Measurements from ENCODE around the gene RAP1A.

The RAP1A gene

GRCh38 chr1:111576547-111576946 is 43.0 kb upstream of the RAP1A start:
- H2AK5ac ChIP-seq (ENCODE audit: low read length), result no peak overlapping the region
- no peak for DNase-seq
- no peak overlapping the region for H2BK15ac ChIP-seq (replicated peaks; ENCODE audit: low read depth)
- no peak overlapping the region for H3K27ac ChIP-seq (ENCODE audit: low read depth, low read length)
- H3K4me2 ChIP-seq (ENCODE audit: low read length), result no peak overlapping the region
- H3K4ac ChIP-seq (ENCODE audit: low read depth, low read length), result no peak overlapping the region
- H4K5ac ChIP-seq (ENCODE audit: low read length), result no peak overlapping the region
- H2BK5ac ChIP-seq (ENCODE audit: low read length), result no peak overlapping the region
- no peak overlapping the region for H3K9ac ChIP-seq (ENCODE audit: low read length)
- no peak overlapping the region for H3K56ac ChIP-seq (ENCODE audit: low read length)
- WGBS (ENCODE audit: extremely low coverage, insufficient coverage, low lambda C conversion rate), result no CpG with 5 or more reads among the region's 7 CpGs
- no peak overlapping the region for H3K4me3 ChIP-seq (ENCODE audit: low read length)
- no peak overlapping the region for H4K8ac ChIP-seq (ENCODE audit: low read depth, low read length)
- no peaks in the 10 kb centered on the region for H3K36me3 ChIP-seq (ENCODE audit: control insufficient read depth, insufficient read depth, low read length)
- no peaks in the 10 kb centered on the region for H3K27me3 ChIP-seq (ENCODE audit: insufficient read depth, low read length, poor library complexity)
- H3K18ac ChIP-seq (ENCODE audit: low read length), result no peak overlapping the region
- H3K4me1 ChIP-seq (ENCODE audit: control insufficient read depth, low read depth, low read length), result no peaks in the 10 kb centered on the region
- no peaks in the 10 kb centered on the region for H3K79me2 ChIP-seq (ENCODE audit: control insufficient read depth, insufficient read depth, low read length)
- no peak overlapping the region for H3K23ac ChIP-seq (ENCODE audit: low read length)
- H2BK120ac ChIP-seq (ENCODE audit: low read depth, low read length), result no peak overlapping the region
- H3K79me1 ChIP-seq (ENCODE audit: low read length), result no peaks in the 10 kb centered on the region

- H3K56ac ChIP-seq (ENCODE audit: low read length), result no peak overlapping the region
- no CpG with 5 or more reads among the region's 2 CpGs for WGBS (ENCODE audit: extremely low coverage, insufficient coverage, low lambda C conversion rate)
These were observed 41.8 kb upstream of the RAP1A start for GRCh38 chr1:111577814-111578213.

GRCh38 chr1:111581166-111581565 is 38.4 kb upstream of the RAP1A start:
- WGBS (ENCODE audit: extremely low coverage, insufficient coverage, low lambda C conversion rate), result 100% methylated on average over 1 of the region's 2 CpGs
- DNase-seq, result no peak
- Histone ChIP-seq H3K4me3 (ENCODE audit: low read length) (no peak overlapping the region), H4K5ac (ENCODE audit: low read length) (no peak overlapping the region), H2BK5ac (ENCODE audit: low read length) (no peak overlapping the region), H3K4me2 (ENCODE audit: low read length) (no peak overlapping the region), H2AK5ac (ENCODE audit: low read length) (no peak overlapping the region), H3K79me1 (ENCODE audit: low read length) (no peaks in the 10 kb centered on the region), H4K8ac (ENCODE audit: low read depth, low read length) (no peak overlapping the region), H3K79me2 (ENCODE audit: control insufficient read depth, insufficient read depth, low read length) (no peaks in the 10 kb centered on the region), H3K23ac (ENCODE audit: low read length) (no peak overlapping the region), H3K27me3 (ENCODE audit: insufficient read depth, low read length, poor library complexity) (no peaks in the 10 kb centered on the region), H3K9ac (ENCODE audit: low read length) (no peak overlapping the region), H3K18ac (ENCODE audit: low read length) (no peak overlapping the region), H3K27ac (ENCODE audit: low read depth, low read length) (no peak overlapping the region), H3K4me1 (ENCODE audit: control insufficient read depth, low read depth, low read length) (no peaks in the 10 kb centered on the region), H3K4ac (ENCODE audit: low read depth, low read length) (no peak overlapping the region), H3K36me3 (ENCODE audit: control insufficient read depth, insufficient read depth, low read length) (no peaks in the 10 kb centered on the region), H2BK15ac (replicated peaks; ENCODE audit: low read depth) (no peak overlapping the region), H3K56ac (ENCODE audit: low read length) (no peak overlapping the region), H2BK120ac (ENCODE audit: low read depth, low read length) (no peak overlapping the region)

More at GRCh38 chr1:111577814-111578213, 41.8 kb upstream of the RAP1A start:
- no peaks in the 10 kb centered on the region for H3K4me1 ChIP-seq (ENCODE audit: control insufficient read depth, low read depth, low read length)
- no peak overlapping the region for H3K18ac ChIP-seq (ENCODE audit: low read length)
- no peak overlapping the region for H2BK120ac ChIP-seq (ENCODE audit: low read depth, low read length)
- H4K5ac ChIP-seq (ENCODE audit: low read length), result no peak overlapping the region
- DNase-seq, result no peak
- H2BK15ac ChIP-seq (replicated peaks; ENCODE audit: low read depth), result no peak overlapping the region
- H4K8ac ChIP-seq (ENCODE audit: low read depth, low read length), result no peak overlapping the region
- no peak overlapping the region for H3K4me3 ChIP-seq (ENCODE audit: low read length)
- H3K36me3 ChIP-seq (ENCODE audit: control insufficient read depth, insufficient read depth, low read length), result no peaks in the 10 kb centered on the region
- H3K23ac ChIP-seq (ENCODE audit: low read length), result no peak overlapping the region
- H3K4ac ChIP-seq (ENCODE audit: low read depth, low read length), result no peak overlapping the region
- H3K79me2 ChIP-seq (ENCODE audit: control insufficient read depth, insufficient read depth, low read length), result no peaks in the 10 kb centered on the region
- H2AK5ac ChIP-seq (ENCODE audit: low read length), result no peak overlapping the region
- H3K4me2 ChIP-seq (ENCODE audit: low read length), result no peak overlapping the region
- H3K27me3 ChIP-seq (ENCODE audit: insufficient read depth, low read length, poor library complexity), result no peaks in the 10 kb centered on the region
- no peak overlapping the region for H2BK5ac ChIP-seq (ENCODE audit: low read length)
- H3K79me1 ChIP-seq (ENCODE audit: low read length), result no peaks in the 10 kb centered on the region
- H3K9ac ChIP-seq (ENCODE audit: low read length), result no peak overlapping the region
- no peak overlapping the region for H3K27ac ChIP-seq (ENCODE audit: low read depth, low read length)

GRCh38 chr1:111582016-111582415 is 37.6 kb upstream of the RAP1A start:
- Histone ChIP-seq H3K4me3 (ENCODE audit: low read length) (no peak overlapping the region), H3K23ac (ENCODE audit: low read length) (no peak overlapping the region), H3K79me1 (ENCODE audit: low read length) (no peaks in the 10 kb centered on the region), H3K27ac (ENCODE audit: low read depth, low read length) (no peak overlapping the region), H3K9ac (ENCODE audit: low read length) (no peak overlapping the region), H2AK5ac (ENCODE audit: low read length) (no peak overlapping the region), H4K5ac (ENCODE audit: low read length) (no peak overlapping the region), H2BK120ac (ENCODE audit: low read depth, low read length) (no peak overlapping the region), H3K4me1 (ENCODE audit: control insufficient read depth, low read depth, low read length) (no peaks in the 10 kb centered on the region), H3K56ac (ENCODE audit: low read length) (no peak overlapping the region), H3K79me2 (ENCODE audit: control insufficient read depth, insufficient read depth, low read length) (no peaks in the 10 kb centered on the region), H3K18ac (ENCODE audit: low read length) (no peak overlapping the region), H2BK5ac (ENCODE audit: low read length) (no peak overlapping the region), H3K4me2 (ENCODE audit: low read length) (no peak overlapping the region), H4K8ac (ENCODE audit: low read depth, low read length) (no peak overlapping the region), H3K4ac (ENCODE audit: low read depth, low read length) (no peak overlapping the region), H2BK15ac (replicated peaks; ENCODE audit: low read depth) (no peak overlapping the region), H3K27me3 (ENCODE audit: insufficient read depth, low read length, poor library complexity) (no peaks in the 10 kb centered on the region), H3K36me3 (ENCODE audit: control insufficient read depth, insufficient read depth, low read length) (no peaks in the 10 kb centered on the region)
- no CpG with 5 or more reads among the region's 1 CpG for WGBS (ENCODE audit: extremely low coverage, insufficient coverage, low lambda C conversion rate)
- DNase-seq, result no peak

GRCh38 chr1:111582644-111583618 is 36.7 kb upstream of the RAP1A start:
- no peaks in the 10 kb centered on the region for H3K36me3 ChIP-seq (ENCODE audit: control insufficient read depth, insufficient read depth, low read length)
- no CpG with 5 or more reads among the region's 8 CpGs for WGBS (ENCODE audit: extremely low coverage, insufficient coverage, low lambda C conversion rate)
- no peak for DNase-seq
- H3K4me3 ChIP-seq (ENCODE audit: low read length), result no peak overlapping the region
- no peak overlapping the region for H3K18ac ChIP-seq (ENCODE audit: low read length)
- H3K4ac ChIP-seq (ENCODE audit: low read depth, low read length), result no peak overlapping the region
- H3K4me2 ChIP-seq (ENCODE audit: low read length), result no peak overlapping the region
- H2BK15ac ChIP-seq (replicated peaks; ENCODE audit: low read depth), result no peak overlapping the region
- H3K4me1 ChIP-seq (ENCODE audit: control insufficient read depth, low read depth, low read length), result no peaks in the 10 kb centered on the region
- no peaks in the 10 kb centered on the region for H3K79me2 ChIP-seq (ENCODE audit: control insufficient read depth, insufficient read depth, low read length)
- H4K5ac ChIP-seq (ENCODE audit: low read length), result no peak overlapping the region
- no peak overlapping the region for H4K8ac ChIP-seq (ENCODE audit: low read depth, low read length)
- H3K27me3 ChIP-seq (ENCODE audit: insufficient read depth, low read length, poor library complexity), result no peaks in the 10 kb centered on the region
- H3K79me1 ChIP-seq (ENCODE audit: low read length), result no peaks in the 10 kb centered on the region
- H3K27ac ChIP-seq (ENCODE audit: low read depth, low read length), result no peak overlapping the region
- H2BK120ac ChIP-seq (ENCODE audit: low read depth, low read length), result no peak overlapping the region
- H3K9ac ChIP-seq (ENCODE audit: low read length), result no peak overlapping the region
- H3K23ac ChIP-seq (ENCODE audit: low read length), result no peak overlapping the region
- no peak overlapping the region for H2BK5ac ChIP-seq (ENCODE audit: low read length)
- no peak overlapping the region for H3K56ac ChIP-seq (ENCODE audit: low read length)
- no peak overlapping the region for H2AK5ac ChIP-seq (ENCODE audit: low read length)

Measured in mesendoderm (in vitro differentiated cells).